ENCODE data around the gene ANG.
A peak's percentile ranks its signal among the peaks of the same experiment; 100 is the strongest.

GRCh38 chr14:20698018-20698329 is 9.4 kb downstream of the ANG start:
- TF ChIP-seq CTCF (IDR thresholded peaks at IDR 0.05) (peak in 1 of 3 experiments; percentile 10), POLR2A (IDR thresholded peaks at IDR 0.05) (no peak)
